Stimulated activated CD4-positive, alpha-beta T cell treated with anti-CD3 and anti-CD28 coated beads, Interleukin-2, amount 100 ng/mL, for 24 hours (primary cell): Measurements from ENCODE around the gene ZNF329.
"Not testable (repeated sequence)": the region's sequence is repeated elsewhere in the genome, so short reads cannot be mapped to it uniquely, and the experiment has no call there.

Experiments
- DNase-seq, 2 donors: peaks; one replicate each; pipeline ENCODE4 v3.0.0-alpha.2; 2020

Gene ZNF329

DNA sequence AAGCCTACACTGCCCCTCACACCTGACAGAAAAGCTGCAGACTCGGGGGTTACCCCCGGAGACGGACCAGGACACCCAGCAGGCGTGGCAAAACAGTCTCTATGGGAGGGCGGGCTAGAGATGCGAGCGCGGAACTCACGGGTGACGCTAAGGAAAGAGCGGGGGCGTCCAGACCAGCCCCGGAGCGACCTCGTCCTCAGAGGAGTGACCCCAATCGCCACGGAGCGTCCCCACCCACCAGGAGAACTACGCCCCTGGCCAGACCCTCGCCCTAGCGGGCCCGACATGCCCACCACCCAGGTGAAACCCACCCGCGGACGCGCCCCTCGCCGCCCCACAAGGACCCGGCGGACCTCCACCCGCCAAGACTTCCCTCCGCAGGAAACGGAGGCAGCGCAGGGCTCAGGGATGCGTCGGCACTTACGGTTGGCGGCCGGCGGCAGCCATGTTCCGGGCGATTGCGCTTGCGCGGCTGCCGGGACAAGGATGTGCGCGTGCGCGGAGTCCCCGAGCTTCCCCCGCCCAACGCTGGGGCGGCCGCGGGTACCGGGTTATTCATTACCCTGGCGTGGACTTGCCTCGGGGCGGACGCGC, at the start of gene ZNF329:
TSS of gene ZNF329 (minus strand) at position 462 of the 594 bp plus-strand sequence. CDS start 21,286 bp downstream, outside the sequence.
- peak; percentile 95 to 96 for DNase-seq

- no peak for DNase-seq
Observed at GRCh38 chr19:58196901-58197616, 46.5 kb upstream of the ZNF329 start.

DNA sequence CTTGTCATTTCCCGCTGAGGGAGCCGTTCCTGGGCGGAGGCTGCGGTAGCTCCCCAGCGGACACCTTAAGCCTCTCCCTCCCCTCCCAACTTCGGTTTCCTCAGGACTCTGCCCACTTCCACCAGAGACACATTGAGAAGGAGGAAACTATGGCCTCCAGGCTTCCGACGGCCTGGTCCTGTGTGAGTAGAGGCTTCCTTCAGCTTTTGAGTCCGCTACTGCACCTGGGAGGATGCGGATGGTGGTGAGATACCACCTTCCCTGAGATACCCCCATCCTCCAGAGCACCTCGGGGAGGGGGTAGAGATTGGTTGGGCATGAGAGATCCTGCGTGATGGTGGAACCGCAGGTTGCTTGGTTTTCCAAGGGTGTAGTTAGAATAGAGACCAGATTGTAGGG, 33.2 kb upstream of the ZNF329 start:
- DNase-seq, result no peak

DNA sequence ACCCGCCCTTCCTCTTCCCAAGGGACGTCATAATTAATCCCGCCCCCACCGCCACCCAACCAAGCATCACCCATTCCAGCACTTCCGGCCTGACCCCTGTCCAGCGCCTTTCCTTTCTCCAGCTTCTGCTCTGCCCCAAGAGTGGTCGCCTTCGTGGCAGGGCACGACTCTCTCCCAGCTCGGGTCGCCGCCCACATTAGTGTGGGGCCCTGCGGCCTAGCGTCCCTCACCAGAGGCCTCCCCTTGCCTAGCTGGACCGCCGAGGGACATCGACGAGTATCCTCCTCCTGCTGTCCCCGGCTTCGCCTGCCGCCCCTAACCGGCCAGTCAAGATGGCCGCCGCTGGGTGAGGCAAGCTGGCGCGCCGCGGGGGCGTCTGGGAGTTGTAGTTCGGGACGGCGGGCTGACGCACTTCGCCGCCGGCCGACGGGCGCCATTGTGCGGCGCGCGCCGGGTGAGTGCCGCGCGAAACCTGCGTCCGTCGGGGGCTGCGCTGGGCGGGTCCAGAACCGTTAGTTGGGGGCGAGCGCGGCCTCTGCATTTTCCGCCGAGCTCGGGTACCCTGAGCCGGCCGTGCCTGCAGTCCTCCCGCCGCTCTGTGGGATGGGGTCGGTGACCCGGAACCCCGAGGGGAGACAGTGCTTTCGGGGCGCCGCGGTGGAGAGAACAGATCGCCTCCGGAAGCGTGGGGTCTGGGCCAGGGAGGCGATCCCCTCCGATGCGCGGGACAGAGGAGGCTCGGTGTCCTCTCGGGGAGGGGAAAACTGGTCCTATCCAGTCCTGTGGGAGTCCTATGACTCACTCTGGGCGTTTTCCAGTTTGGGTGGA, 32.6 kb upstream of the ZNF329 start, which contains the start of gene ZNF274:
TSS of gene ZNF274 (plus strand) at position 73 of the 828 bp plus-strand sequence. CDS start 905 bp downstream, outside the sequence.
- peak; percentile 94 to 95 for DNase-seq

DNA sequence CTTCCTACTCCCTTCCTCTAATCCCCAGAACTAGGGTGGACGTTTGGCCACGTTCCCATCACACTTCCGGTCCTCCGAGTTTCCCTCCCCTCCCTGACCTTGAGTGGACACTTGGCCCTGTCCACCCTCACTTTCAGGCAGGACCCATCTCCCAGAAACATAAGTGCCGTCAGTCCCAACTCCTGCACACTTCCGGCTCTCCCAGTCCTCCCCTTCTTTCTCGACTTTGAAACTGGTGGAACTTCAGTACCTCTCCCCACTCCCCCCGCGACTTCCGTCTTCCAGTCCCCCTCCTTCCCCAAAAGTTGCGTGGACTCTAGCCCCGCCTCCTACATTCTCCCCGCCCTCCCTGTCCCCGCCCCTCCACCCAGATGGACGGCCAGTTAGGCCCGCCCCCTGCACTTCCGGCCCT, 32.0 kb upstream of the ZNF329 start:
- DNase-seq, result peak in 1 of 2 donors; percentile 82

GRCh38 chr19:58181902-58182576, 31.4 kb upstream of the ZNF329 start:
- DNase-seq, result peak; percentile 69 to 73

GRCh38 chr19:58170860-58171259, 20.3 kb upstream of the ZNF329 start:
- no peak for DNase-seq

DNA sequence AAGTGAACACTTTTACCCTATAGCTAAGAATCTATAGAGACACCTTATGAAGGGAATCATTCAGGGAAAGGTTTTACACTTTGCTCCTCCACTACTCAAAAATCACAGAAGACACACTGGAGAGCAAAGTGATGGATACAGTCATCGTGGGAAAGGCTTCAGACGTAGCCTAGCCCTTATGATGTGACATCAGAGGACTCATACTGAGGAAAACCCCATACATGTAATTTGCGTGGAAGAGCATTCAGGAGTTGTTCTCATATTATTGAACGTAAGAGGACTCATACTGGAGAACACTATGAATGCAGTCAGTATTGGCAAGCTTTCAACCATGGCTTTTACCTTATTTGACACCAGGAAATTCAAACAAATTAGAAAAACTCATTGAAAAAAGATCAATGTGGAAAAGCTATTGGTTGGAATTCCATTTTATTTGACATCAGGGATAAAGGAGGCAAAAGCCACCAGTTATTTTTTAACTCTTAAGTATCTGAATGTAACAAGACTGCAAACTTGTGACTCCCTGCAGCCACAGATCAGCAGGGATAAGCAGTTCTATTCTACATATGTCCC, 16.2 kb upstream of the ZNF329 start:
- no peak for DNase-seq

- no peak for DNase-seq
Observed at GRCh38 chr19:58166268-58166667, 15.7 kb upstream of the ZNF329 start.

- DNase-seq, result no peak
Observed at GRCh38 chr19:58157045-58157728, 6.6 kb upstream of the ZNF329 start.

- peak; percentile 99 for DNase-seq
Observed at GRCh38 chr19:58154679-58155648, 4.4 kb upstream of the ZNF329 start.

DNA sequence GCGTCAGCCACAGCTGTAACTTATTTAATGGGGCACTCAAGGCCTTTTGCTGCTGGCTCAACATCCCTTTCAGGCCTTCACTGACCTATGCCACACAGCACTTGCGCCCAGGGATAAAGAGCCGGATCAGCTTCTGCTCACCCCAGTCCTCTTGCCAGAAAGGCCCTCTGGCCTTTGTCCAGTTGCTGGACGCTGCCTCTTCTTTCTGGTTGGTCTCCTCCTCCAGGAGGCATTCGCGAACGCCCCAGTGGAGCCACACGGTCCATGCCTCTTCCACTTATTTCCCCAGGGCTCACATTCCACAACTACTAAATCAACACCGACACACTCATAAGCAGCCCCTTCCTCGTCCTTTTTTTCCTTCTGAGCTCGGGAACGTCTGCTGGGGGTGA, 3.7 kb upstream of the ZNF329 start:
- DNase-seq, result peak in 1 of 2 donors; percentile 3

- no peak for DNase-seq
Observed at GRCh38 chr19:58153386-58153785, 2.8 kb upstream of the ZNF329 start.

DNA sequence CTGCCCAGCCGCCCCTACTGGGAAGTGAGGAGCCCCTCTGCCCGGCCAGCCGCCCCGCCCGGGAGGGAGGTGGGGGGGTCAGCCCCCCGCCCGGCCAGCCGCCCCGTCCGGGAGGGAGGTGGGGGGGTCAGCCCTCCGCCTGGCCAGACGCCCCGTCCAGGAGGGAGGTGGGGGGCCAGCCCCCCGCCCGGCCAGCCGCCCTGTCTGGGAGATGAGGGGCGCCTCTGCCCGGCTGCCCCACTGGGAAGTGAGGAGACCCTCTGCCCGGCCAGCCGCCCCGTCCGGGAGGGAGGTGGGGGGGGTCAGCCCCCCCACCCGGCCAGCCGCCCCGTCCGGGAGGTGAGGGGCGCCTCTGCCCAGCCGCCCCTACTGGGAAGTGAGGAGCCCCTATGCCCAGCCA, 3.1 kb downstream of the ZNF329 start:
- DNase-seq, result not testable (repeated sequence)

GRCh38 chr19:58145849-58146248, 4.7 kb downstream of the ZNF329 start:
- DNase-seq, result no peak

- no peak for DNase-seq
Observed at GRCh38 chr19:58134244-58134643, 16.3 kb downstream of the ZNF329 start.

GRCh38 chr19:58129284-58129683, 21.3 kb downstream of the ZNF329 start:
- no peak for DNase-seq

DNA sequence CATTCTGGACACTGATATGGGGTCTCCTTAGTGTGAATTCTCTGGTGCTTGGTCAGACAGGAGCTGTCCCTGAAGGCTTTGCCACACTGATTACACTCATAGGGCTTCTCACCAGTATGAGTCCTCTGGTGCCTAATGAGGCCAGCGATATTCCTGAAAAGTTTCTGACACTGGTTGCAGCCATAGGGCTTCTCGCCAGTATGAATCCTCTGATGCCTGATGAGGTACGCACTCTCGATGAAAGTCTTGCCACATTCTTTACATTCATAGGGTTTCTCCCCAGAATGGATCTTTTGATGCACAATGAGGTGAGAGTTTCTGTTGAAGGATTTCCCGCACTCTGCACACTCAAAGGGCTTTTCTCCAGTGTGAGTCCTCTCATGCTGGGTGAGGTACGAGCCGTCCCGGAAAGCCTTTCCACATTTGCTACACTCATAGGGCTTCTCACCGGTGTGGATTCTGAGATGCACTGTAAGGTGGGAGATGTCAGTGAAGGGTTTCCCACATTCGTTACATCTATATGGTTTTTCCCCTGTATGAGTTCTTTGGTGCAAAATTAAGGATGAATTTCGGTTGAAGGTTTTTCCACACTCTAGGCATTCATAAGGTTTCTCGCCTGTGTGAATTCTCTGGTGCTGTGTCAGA, 22.4 kb downstream of the ZNF329 start:
- no peak for DNase-seq

DNA sequence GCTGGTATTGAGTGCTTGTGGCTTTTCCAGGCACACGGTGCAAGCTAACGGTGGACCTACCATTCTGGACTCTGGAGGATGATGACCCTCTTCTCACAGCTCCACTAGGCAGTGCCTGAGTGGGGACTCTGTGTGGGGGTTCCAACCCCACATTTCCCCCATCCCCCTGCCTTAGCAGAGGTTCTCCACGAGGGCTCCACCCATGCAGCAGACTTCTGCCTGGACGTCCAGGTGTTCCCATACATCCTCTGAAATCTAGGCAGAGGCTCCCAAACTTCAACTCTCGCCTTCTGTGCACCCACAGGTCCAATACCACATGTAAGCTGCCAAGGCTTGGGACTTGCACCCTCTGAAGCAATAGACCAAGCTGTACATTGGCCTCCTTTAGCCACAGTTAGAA, 27.2 kb downstream of the ZNF329 start:
- DNase-seq, result no peak
